SK-N-SH (cell line): Measurements from ENCODE around the gene EVI5.

Experiments
- EP300 ChIP-seq, 2 experiments: IDR thresholded peaks; 2 replicates each; pipeline versions ENCODE4 v1.4.0 to v1.6.1; 2012; ENCODE audit warnings: borderline replicate concordance in 1 of 2, low read depth in 1 of 2, low read length in 1 of 2
- TF ChIP-seq, protein P1 (sequence below): IDR thresholded peaks from 2 replicates; pipeline ENCODE4 v1.6.1; 2012; ENCODE audit warnings: mild to moderate bottlenecking, low read depth, low read length, moderate library complexity
- TF ChIP-seq, protein P2 (sequence below): fragments of 200-600 bp; sonication (generic); IDR thresholded peaks from 2 replicates; pipeline ENCODE4 v1.6.1; 2017; ENCODE audit warnings: antibody characterized with exemption, mild to moderate bottlenecking, moderate library complexity

GRCh38 chr1:92790081-92790480 is 5.2 kb upstream of the EVI5 start:
- TF ChIP-seq, protein P1, sequence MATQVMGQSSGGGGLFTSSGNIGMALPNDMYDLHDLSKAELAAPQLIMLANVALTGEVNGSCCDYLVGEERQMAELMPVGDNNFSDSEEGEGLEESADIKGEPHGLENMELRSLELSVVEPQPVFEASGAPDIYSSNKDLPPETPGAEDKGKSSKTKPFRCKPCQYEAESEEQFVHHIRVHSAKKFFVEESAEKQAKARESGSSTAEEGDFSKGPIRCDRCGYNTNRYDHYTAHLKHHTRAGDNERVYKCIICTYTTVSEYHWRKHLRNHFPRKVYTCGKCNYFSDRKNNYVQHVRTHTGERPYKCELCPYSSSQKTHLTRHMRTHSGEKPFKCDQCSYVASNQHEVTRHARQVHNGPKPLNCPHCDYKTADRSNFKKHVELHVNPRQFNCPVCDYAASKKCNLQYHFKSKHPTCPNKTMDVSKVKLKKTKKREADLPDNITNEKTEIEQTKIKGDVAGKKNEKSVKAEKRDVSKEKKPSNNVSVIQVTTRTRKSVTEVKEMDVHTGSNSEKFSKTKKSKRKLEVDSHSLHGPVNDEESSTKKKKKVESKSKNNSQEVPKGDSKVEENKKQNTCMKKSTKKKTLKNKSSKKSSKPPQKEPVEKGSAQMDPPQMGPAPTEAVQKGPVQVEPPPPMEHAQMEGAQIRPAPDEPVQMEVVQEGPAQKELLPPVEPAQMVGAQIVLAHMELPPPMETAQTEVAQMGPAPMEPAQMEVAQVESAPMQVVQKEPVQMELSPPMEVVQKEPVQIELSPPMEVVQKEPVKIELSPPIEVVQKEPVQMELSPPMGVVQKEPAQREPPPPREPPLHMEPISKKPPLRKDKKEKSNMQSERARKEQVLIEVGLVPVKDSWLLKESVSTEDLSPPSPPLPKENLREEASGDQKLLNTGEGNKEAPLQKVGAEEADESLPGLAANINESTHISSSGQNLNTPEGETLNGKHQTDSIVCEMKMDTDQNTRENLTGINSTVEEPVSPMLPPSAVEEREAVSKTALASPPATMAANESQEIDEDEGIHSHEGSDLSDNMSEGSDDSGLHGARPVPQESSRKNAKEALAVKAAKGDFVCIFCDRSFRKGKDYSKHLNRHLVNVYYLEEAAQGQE, result no peak
- TF ChIP-seq, protein P2, sequence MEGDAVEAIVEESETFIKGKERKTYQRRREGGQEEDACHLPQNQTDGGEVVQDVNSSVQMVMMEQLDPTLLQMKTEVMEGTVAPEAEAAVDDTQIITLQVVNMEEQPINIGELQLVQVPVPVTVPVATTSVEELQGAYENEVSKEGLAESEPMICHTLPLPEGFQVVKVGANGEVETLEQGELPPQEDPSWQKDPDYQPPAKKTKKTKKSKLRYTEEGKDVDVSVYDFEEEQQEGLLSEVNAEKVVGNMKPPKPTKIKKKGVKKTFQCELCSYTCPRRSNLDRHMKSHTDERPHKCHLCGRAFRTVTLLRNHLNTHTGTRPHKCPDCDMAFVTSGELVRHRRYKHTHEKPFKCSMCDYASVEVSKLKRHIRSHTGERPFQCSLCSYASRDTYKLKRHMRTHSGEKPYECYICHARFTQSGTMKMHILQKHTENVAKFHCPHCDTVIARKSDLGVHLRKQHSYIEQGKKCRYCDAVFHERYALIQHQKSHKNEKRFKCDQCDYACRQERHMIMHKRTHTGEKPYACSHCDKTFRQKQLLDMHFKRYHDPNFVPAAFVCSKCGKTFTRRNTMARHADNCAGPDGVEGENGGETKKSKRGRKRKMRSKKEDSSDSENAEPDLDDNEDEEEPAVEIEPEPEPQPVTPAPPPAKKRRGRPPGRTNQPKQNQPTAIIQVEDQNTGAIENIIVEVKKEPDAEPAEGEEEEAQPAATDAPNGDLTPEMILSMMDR, result no peak
- no peak for TF ChIP-seq EP300 (IDR thresholded peaks at IDR 0.05; ENCODE audit: borderline replicate concordance in 1 of 2, low read depth in 1 of 2, low read length in 1 of 2)
